NCI-H82 (cell line): ENCODE measurements around the gene NLRP4.
"Not testable (repeated sequence)": the region's sequence is repeated elsewhere in the genome, so short reads cannot be mapped to it uniquely, and the experiment has no call there.

Source experiments
- DNase-seq: peaks from one replicate; lab custom pipeline; 2025; lab: John Stamatoyannopoulos, UW

NLRP4 gene

GRCh38 chr19:55877211-55877610 is 40.9 kb downstream of the NLRP4 start:
- DNase-seq, result no peak

- no peak for DNase-seq
Observed at GRCh38 chr19:55882626-55883025, 46.3 kb downstream of the NLRP4 start.

DNA sequence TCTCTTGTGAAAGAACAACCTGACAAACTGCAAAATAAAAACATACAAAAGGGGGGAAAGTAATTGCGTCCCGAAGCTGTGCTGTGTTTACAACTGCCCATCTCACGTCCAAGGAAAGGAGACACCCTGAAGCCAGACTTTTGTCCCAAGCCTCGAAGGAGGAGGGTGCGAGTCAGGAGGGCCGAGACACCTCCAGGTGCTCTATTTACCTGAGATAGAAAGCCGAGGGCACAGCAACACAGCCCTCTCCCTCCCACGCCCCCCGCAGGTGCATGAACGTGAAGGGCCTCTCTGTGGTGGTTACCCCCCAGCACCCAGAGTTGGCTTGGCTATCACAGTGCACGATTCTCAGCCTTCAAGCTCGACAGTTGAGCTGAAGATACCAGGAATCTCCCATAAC is 62.6 kb downstream of the NLRP4 start:
- no peak for DNase-seq

DNA sequence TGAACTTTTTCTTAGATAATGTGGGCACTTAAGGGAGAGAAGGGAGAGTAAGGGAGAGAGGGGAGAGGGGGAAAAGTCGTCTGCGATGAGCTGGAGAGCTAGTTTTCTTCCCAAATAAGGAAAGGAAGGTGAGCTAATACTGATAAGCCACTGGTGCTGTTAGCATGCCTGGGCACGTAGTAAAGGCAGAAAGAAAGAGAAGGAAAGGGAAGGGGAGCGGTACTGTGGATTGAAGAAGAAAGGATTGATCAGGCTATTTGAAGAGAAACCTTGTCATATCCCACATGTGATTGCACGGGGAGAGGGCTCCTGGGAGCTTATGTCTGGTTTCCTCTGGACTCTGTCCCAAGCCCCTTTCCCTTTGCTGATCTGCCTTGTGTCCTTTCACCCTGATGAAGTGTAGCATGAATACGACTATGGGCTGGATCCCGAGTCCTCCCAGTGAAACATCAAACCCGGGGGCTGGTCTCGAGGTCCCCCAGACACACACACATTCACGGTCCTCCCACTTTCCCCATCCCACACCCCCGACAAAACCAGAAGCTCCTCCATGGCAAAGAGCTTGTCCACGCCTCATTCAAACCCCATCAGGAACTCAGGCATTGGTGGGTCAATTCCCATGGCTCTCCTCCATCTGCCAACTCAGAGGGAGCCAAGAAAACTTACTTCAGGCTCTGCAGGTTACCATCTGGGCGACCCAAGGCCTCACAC is 65.2 kb downstream of the NLRP4 start:
- DNase-seq, result no peak

- no peak for DNase-seq
Observed at GRCh38 chr19:55902080-55902751, 65.9 kb downstream of the NLRP4 start.

GRCh38 chr19:55907286-55907685 is 70.9 kb downstream of the NLRP4 start:
- DNase-seq, result no peak

GRCh38 chr19:55907746-55908145 is 71.4 kb downstream of the NLRP4 start:
- DNase-seq, result no peak

DNA sequence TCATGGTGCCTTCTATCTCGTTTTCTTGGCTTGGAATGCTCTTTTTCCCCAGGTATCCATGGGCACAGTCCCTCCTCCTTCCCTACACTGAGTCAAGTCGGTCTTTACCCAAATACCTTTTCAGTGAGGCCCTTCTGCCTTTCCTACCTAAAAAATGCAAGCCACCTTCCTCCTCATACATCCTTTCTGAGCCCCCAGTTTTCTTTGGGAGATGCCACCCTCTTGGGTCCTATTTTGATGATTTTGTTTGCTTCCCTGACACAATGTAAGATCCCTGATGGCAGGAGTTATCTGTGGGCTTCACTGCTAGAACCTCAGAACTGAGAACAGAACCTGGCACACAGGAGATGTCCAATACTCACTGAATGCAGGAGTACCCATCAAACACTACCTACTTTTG is 73.5 kb downstream of the NLRP4 start:
- DNase-seq, result no peak

GRCh38 chr19:55912916-55913315 is 76.6 kb downstream of the NLRP4 start:
- no peak for DNase-seq

DNA sequence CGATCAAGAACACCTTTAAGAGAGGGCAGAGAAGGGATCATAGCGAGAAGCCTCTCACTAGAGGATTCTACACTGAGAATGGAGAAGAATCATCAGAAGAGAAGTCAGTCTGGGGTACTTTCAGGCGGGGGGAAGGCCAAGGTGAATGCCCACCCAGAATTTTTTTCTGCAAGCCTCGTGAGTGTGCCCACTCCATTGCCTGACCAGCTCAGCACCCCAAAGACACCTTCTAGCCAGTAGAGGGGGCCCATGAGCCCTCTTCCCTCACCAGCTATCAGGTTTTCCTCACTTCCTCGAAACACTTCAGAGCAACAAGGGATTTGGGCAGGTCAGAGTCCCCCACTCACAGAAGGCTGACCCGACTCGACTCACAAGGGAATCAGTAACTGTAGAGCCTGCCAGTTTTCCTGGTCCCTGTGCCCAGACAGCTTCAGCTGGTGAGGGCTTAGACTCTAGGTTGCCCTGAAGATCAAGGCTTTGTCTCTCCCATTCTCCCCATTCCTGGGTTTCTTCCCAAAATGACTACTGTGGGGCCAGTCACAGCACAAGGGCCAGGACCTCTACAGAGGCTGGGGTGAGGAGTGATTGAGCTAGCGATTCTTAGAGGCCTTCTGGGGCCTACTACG is 77.4 kb downstream of the NLRP4 start:
- peak; percentile 23 for DNase-seq

GRCh38 chr19:55923556-55923955 is 87.2 kb downstream of the NLRP4 start:
- DNase-seq, result no peak

DNA sequence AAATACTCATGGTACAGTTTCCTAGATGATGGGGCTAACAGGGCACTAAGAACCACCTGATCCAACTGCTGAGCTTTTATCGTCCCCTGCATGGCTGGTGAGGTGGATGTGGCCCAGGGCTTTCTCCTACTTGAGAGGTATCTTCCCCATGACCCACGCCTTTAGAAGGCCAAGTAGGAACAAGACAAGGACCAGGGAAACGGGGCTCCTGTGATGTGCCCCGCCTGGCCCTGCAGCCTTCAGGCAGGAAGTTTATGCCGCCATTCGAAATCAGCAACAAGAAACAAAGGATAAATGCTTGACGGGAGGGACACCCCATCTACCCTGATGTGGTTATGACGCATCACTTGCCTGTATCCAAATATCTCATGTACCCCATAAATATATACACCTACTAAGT is 91.7 kb downstream of the NLRP4 start:
- DNase-seq, result no peak

GRCh38 chr19:55929258-55929657 is 92.9 kb downstream of the NLRP4 start:
- DNase-seq, result not testable (repeated sequence)

DNA sequence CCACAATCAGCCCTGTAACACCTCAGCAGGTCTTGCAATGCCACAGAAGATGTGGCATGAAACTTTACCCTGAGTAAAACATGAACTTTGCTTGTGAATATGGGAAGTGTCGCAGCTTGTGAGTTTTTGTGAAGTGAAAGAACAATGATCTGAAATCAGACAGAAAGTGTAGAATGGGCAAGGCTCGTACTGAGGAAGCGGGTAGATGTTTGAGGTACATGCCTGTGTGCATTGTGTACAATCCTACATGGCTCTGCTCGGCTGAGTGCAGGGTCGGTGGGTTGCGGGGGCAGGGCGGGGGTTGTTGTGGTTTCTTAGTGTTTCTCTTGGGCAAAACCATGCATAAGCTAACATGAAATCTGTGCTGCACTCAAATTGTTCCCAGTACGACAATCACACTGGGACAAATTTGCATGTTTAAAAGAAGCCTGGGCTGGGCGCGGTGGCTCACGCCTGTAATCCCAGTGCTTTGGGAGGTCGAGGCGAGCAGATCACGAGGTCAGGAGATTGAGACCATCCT is 94.7 kb downstream of the NLRP4 start:
- no peak for DNase-seq
